ENCODE results near the gene UVRAG. TPM values are rescaled to one million over a fixed set of nuclear protein-coding genes. Genes with fewer than 3 reads are reported as not detected.
A peak's percentile ranks its signal among the peaks of the same experiment; 100 is the strongest.

UVRAG gene
- total RNA-seq, 2 donors from 2014 or later, result 10.9 to 31.0 TPM

- ATAC-seq, result no peak
- H3K4me1 ChIP-seq, result no peaks in the 10 kb centered on the region
These were observed 77.1 kb downstream of the UVRAG start for GRCh38 chr11:75891947-75892739.

GRCh38 chr11:75893251-75893650, 78.2 kb downstream of the UVRAG start:
- DNase-seq, result no peak
- intact Hi-C loops (cut with DNase I), result loop anchor here (10.0 kb wide), 1 partner anchor 422 kb away; no protein-coding TSS in a partner anchor
- H3K4me3 ChIP-seq, result no peak overlapping the region
- no peak for ATAC-seq
- H3K27ac ChIP-seq, result no peak overlapping the region
- H3K36me3 ChIP-seq (replicated peaks in 1 of 2; ENCODE audit: insufficient read depth in 1 of 2, low read depth in 2 of 2), result no peaks in the 10 kb centered on the region
- WGBS, 2 donors, result 86 to 91% methylated on average over 4 of the region's 4 CpGs
- no peaks in the 10 kb centered on the region for H3K9me3 ChIP-seq
- no peaks in the 10 kb centered on the region for H3K27me3 ChIP-seq
- TF ChIP-seq POLR2A (IDR thresholded peaks at IDR 0.05), result no peak
- no peak for TF ChIP-seq CTCF (IDR thresholded peaks at IDR 0.05)
- no peaks in the 10 kb centered on the region for H3K4me1 ChIP-seq

More at GRCh38 chr11:75891947-75892739, 77.1 kb downstream of the UVRAG start:
- H3K36me3 ChIP-seq (replicated peaks in 1 of 2; ENCODE audit: insufficient read depth in 1 of 2, low read depth in 2 of 2), result no peaks in the 10 kb centered on the region
- TF ChIP-seq CTCF (IDR thresholded peaks at IDR 0.05) (no peak), POLR2A (IDR thresholded peaks at IDR 0.05) (no peak)
- peak overlapping the region in 1 of 4 donors; percentile 52 for H3K27ac ChIP-seq
- intact Hi-C loops (cut with DNase I), result loop anchor here (10.0 kb wide), 1 partner anchor 423 kb away; no protein-coding TSS in a partner anchor
- 78 to 89% methylated on average over 6 of the region's 6 CpGs for WGBS, 2 donors
- DNase-seq, result peak in 1 of 4 donors; percentile 14
- no peaks in the 10 kb centered on the region for H3K27me3 ChIP-seq
- no peaks in the 10 kb centered on the region for H3K9me3 ChIP-seq
- no peak overlapping the region for H3K4me3 ChIP-seq

GRCh38 chr11:75894036-75894585, 79.1 kb downstream of the UVRAG start:
- WGBS, 2 donors, result 65 to 74% methylated on average over 3 of the region's 3 CpGs
- H3K36me3 ChIP-seq (replicated peaks in 1 of 2; ENCODE audit: insufficient read depth in 1 of 2, low read depth in 2 of 2), result no peaks in the 10 kb centered on the region
- intact Hi-C loops (cut with DNase I), result loop anchor here (10.0 kb wide), 1 partner anchor 421 kb away; no protein-coding TSS in a partner anchor
- TF ChIP-seq CTCF (IDR thresholded peaks at IDR 0.05), result no peak
- no peak for TF ChIP-seq POLR2A (IDR thresholded peaks at IDR 0.05)
- ATAC-seq (no peak), DNase-seq (no peak)
- no peaks in the 10 kb centered on the region for H3K9me3 ChIP-seq
- H3K27ac ChIP-seq, result no peak overlapping the region
- H3K27me3 ChIP-seq, result no peaks in the 10 kb centered on the region
- no peaks in the 10 kb centered on the region for H3K4me1 ChIP-seq
- no peak overlapping the region for H3K4me3 ChIP-seq

- intact Hi-C loops (cut with DNase I), result loop anchor here (5.0 to 10.0 kb wide), 2 partner anchors 250 to 418 kb away; no protein-coding TSS in a partner anchor
- peak; percentile 58 for ATAC-seq
These were observed 81.9 kb downstream of the UVRAG start for GRCh38 chr11:75896843-75897419.

More at GRCh38 chr11:75896843-75897419, 81.9 kb downstream of the UVRAG start:
- DNase-seq, result no peak
- H3K27me3 ChIP-seq, result no peaks in the 10 kb centered on the region
- WGBS, 2 donors, result 27 to 35% methylated on average over 4 of the region's 4 CpGs
- H3K9me3 ChIP-seq, result no peaks in the 10 kb centered on the region
- TF ChIP-seq CTCF (IDR thresholded peaks at IDR 0.05), result peak; percentile 44 to 82 (median 77)
- no peak for TF ChIP-seq POLR2A (IDR thresholded peaks at IDR 0.05)
- no peak overlapping the region for H3K4me3 ChIP-seq
- no peaks in the 10 kb centered on the region for H3K4me1 ChIP-seq
- no peaks in the 10 kb centered on the region for H3K36me3 ChIP-seq (replicated peaks in 1 of 2; ENCODE audit: insufficient read depth in 1 of 2, low read depth in 2 of 2)
- H3K27ac ChIP-seq, result no peak overlapping the region
